Subcutaneous adipose tissue (tissue), 4 donors: Measurements from ENCODE around the gene TXNRD2. TPM values are rescaled to one million over a fixed set of nuclear protein-coding genes. Genes with fewer than 3 reads are reported as not detected.

Experiments used
- CTCF ChIP-seq: fragments of 450-650 bp; IDR thresholded peaks from one replicate; pipeline ENCODE4 v1.5.1; 2016; ENCODE audit warnings: low read depth, mild to moderate bottlenecking, control low read depth, antibody characterized with exemption, moderate library complexity
- total RNA-seq, 4 donors: library from RNA; depleted of rRNA; stranded (reverse); fragments of >200 nt; gene quantifications; one replicate each; pipeline ENCODE4 v1.1.0, GENCODE V29; 2016

Gene TXNRD2
- 10 to 100 TPM; 11.1 to 28.4 (median 15.8) TPM for total RNA-seq

DNA sequence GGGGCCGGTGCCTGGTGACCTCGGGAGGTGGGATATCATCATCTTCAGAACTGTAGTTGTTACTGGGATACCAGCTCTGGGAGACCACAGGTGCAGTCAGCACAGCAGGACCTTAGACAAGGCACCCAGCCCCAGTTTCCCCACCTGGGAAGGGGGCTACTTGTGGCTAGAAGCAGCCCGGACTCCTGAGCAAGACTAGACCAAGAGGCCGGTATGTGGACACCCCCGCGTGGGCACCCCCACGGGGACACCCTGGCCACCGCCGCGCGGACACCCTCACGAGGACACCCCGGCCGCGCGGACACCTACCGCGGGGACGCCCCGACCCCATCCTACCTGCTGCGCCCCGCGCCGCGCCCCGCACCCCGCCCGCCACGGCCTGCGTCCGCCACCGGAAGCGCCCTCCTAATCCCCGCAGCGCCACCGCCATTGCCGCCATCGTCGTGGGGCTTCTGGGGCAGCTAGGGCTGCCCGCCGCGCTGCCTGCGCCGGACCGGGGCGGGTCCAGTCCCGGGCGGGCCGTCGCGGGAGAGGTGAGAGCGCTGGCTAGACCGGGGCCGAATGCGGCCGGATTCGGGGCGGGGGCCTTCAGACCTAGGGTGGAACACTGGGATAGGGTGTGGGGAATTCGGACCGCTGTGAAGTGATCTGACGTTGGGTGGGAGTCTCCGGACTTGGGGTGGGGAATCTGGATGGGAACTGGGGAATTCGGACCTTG lies at the start of gene TXNRD2, which contains the start of gene COMT:
TSS of gene TXNRD2 (minus strand) at position 454 of the 718 bp plus-strand sequence. CDS start at position 439, 15 bp downstream.
TSS of gene COMT (plus strand) at position 408 of the 718 bp plus-strand sequence. CDS start 20,755 bp downstream, outside the sequence.
- no peak for TF ChIP-seq CTCF

DNA sequence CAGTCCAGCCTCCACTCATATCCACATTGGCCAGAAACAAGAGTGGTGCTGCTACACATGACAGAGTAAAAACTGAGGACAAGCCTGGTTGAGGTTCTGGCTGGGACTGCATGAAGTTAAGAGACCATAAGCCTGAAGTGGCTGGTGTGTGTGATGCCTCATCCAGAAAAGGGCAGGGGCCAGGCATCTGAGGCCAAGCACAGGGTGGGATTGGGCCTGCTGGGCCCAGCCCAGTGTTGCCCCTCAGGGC lies 49.7 kb upstream of the TXNRD2 start:
- no peak for TF ChIP-seq CTCF

- TF ChIP-seq CTCF = no peak
These were observed 49.2 kb upstream of the TXNRD2 start for GRCh38 chr22:19990609-19991394.

DNA sequence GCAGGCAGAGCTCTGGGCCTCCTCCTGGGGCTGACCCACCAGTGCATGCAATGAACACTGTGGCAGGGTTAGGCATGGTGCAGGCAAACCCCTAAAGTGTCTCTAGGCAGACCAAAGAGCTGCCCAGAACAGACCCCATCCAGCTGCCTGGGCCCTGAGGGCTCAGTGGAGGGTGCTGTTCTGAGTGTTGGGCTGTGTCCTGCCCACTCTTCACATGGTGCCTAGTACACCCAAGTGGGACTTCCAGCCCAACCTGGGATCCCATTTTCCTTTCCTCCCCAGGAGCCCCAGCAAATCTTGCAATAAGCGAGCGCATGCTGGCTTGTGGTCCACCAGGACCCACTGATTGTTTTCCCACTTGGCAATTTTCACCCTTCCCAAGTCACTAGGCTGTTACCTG lies 48.6 kb upstream of the TXNRD2 start:
- no peak for TF ChIP-seq CTCF

DNA sequence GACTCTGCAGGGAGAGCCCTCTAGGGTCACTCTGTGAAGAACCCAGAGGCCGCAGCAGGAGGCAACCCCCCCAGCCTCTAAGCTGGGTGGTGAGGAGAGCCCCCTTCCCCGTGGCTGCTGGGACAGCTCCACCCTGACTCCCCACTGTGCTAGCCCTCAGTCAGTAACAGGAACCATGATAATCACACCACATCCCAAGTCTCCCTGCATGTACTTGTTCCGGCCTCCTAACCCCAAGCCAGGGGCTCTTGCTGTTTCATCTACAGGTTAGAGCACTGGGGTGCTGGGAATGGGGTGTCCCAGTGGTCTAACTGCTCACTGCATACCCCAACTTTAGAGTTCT lies 48.1 kb upstream of the TXNRD2 start:
- no peak for TF ChIP-seq CTCF

- no peak for TF ChIP-seq CTCF
These were observed 47.5 kb upstream of the TXNRD2 start for GRCh38 chr22:19988965-19989724.

DNA sequence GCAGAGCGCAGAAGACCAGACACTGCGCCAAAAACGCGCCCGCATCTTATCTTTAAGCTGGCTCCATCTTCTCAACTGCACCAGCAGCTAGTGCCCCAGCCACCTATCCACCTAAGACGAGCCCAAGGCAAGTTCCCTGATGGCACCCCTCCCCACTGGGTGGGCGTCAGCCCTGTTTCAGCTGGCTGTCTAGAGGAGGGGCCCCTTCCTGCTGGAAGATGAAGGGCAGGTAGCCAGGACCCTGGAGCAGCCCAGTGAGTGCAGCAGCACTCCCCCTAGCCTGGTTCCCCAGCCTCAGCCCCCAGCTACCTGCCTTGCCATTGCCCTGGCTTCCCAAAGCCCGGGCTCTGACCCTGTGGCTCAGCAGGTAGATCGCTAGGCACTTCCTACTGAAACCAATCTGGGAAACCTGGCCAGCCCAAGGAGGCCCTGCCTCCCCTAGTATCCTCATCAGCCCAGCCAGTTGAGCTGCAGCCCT lies 46.8 kb upstream of the TXNRD2 start:
- TF ChIP-seq CTCF = no peak
